ENCODE measurements around the gene SIT1. TPM values are rescaled to one million over a fixed set of nuclear protein-coding genes. Genes with fewer than 3 reads are reported as not detected.

Gene SIT1
- total RNA-seq, 1 donor from 2014 or later: not detected

- TF ChIP-seq CTCF (conservative IDR thresholded peaks at IDR 0.05; ENCODE audit: low read depth, low read length): no peak
- DNase-seq (ENCODE audit: low read depth): no peak
- H3K4me3 ChIP-seq (ENCODE audit: low read depth, low read length): no peak overlapping the region
Observed at GRCh38 chr9:35609820-35610163, 40.9 kb downstream of the SIT1 start.

- no peak overlapping the region for H3K4me3 ChIP-seq (ENCODE audit: low read depth, low read length)
- no peak for DNase-seq (ENCODE audit: low read depth)
- TF ChIP-seq CTCF (conservative IDR thresholded peaks at IDR 0.05; ENCODE audit: low read depth, low read length): no peak
Observed at GRCh38 chr9:35609001-35609819, 41.5 kb downstream of the SIT1 start.

DNA sequence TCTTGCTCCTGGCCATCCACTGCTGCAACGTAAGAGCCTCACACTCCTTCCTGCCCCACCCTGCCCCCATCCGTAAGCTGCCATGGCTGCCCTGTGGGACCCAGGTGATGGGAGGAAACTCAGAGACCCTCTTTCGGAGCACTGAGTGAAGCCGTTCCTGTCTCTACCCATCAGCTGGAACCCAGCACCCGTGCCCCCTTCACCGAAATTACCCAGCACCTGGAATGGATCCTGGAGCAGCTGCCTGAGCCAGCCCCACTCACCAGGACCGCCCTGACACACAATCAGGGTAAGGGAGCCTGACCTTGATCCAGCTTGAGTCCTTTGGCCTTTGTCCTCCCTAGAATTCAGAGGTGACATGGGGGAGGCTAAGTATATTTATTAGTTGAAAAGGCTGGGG, 42.5 kb downstream of the SIT1 start:
- TF ChIP-seq CTCF (conservative IDR thresholded peaks at IDR 0.05; ENCODE audit: low read depth, low read length): no peak
- DNase-seq (ENCODE audit: low read depth): no peak
- no peak overlapping the region for H3K4me3 ChIP-seq (ENCODE audit: low read depth, low read length)

GRCh38 chr9:35606726-35607125, 44.0 kb downstream of the SIT1 start:
- TF ChIP-seq CTCF (conservative IDR thresholded peaks at IDR 0.05; ENCODE audit: low read depth, low read length): no peak
- DNase-seq (ENCODE audit: low read depth): no peak
- H3K4me3 ChIP-seq (ENCODE audit: low read depth, low read length): no peak overlapping the region

GRCh38 chr9:35606138-35606504, 44.6 kb downstream of the SIT1 start:
- TF ChIP-seq CTCF (conservative IDR thresholded peaks at IDR 0.05; ENCODE audit: low read depth, low read length): no peak
- peak overlapping the region; percentile 85 for H3K4me3 ChIP-seq (ENCODE audit: low read depth, low read length)

GRCh38 chr9:35605351-35606137, 45.2 kb downstream of the SIT1 start:
- no peak for DNase-seq (ENCODE audit: low read depth)

More at GRCh38 chr9:35606138-35606504, 44.6 kb downstream of the SIT1 start:
- no peak for DNase-seq (ENCODE audit: low read depth)

More at GRCh38 chr9:35605351-35606137, 45.2 kb downstream of the SIT1 start:
- TF ChIP-seq CTCF (conservative IDR thresholded peaks at IDR 0.05; ENCODE audit: low read depth, low read length): no peak
- peak overlapping the region; percentile 85 for H3K4me3 ChIP-seq (ENCODE audit: low read depth, low read length)
